ENCODE measurements around the gene AGRN.
"Not testable (repeated sequence)": the region's sequence is repeated elsewhere in the genome, so short reads cannot be mapped to it uniquely, and the experiment has no call there.

Gene AGRN

GRCh38 chr1:982765-983436 is 37.0 kb upstream of the AGRN start:
- no peak overlapping the region for H3K4me3 ChIP-seq (ENCODE audit: low read length)
- no peak for DNase-seq (ENCODE audit: low read depth)
- no peak for TF ChIP-seq CTCF (conservative IDR thresholded peaks at IDR 0.05; ENCODE audit: low read depth, low read length)

GRCh38 chr1:983798-984475 is 36.0 kb upstream of the AGRN start:
- peak; percentile 75 for TF ChIP-seq CTCF (conservative IDR thresholded peaks at IDR 0.05; ENCODE audit: low read depth, low read length)
- DNase-seq (ENCODE audit: low read depth) = no peak
- no peak overlapping the region for H3K4me3 ChIP-seq (ENCODE audit: low read length)

- no peak for DNase-seq (ENCODE audit: low read depth)
- no peak overlapping the region for H3K4me3 ChIP-seq (ENCODE audit: low read length)
Observed at GRCh38 chr1:984476-984814, 35.5 kb upstream of the AGRN start.

GRCh38 chr1:985126-985525 is 34.8 kb upstream of the AGRN start:
- H3K4me3 ChIP-seq (ENCODE audit: low read length) = no peak overlapping the region
- TF ChIP-seq CTCF (conservative IDR thresholded peaks at IDR 0.05; ENCODE audit: low read depth, low read length) = no peak

More at GRCh38 chr1:984476-984814, 35.5 kb upstream of the AGRN start:
- TF ChIP-seq CTCF (conservative IDR thresholded peaks at IDR 0.05; ENCODE audit: low read depth, low read length) = no peak

GRCh38 chr1:988061-988460 is 31.9 kb upstream of the AGRN start:
- not testable (repeated sequence) for H3K4me3 ChIP-seq (ENCODE audit: low read length); DNase-seq (ENCODE audit: low read depth)

More at GRCh38 chr1:985126-985525, 34.8 kb upstream of the AGRN start:
- DNase-seq (ENCODE audit: low read depth) = no peak

GRCh38 chr1:991275-991674 is 28.6 kb upstream of the AGRN start:
- not testable (repeated sequence) for H3K4me3 ChIP-seq (ENCODE audit: low read length); DNase-seq (ENCODE audit: low read depth)

GRCh38 chr1:991895-992294 is 28.0 kb upstream of the AGRN start:
- no peak for TF ChIP-seq CTCF (conservative IDR thresholded peaks at IDR 0.05; ENCODE audit: low read depth, low read length)
- no peak for DNase-seq (ENCODE audit: low read depth)
- H3K4me3 ChIP-seq (ENCODE audit: low read length) = no peak overlapping the region

- H3K4me3 ChIP-seq (ENCODE audit: low read length) = no peak overlapping the region
- TF ChIP-seq CTCF (conservative IDR thresholded peaks at IDR 0.05; ENCODE audit: low read depth, low read length) = no peak
- no peak for DNase-seq (ENCODE audit: low read depth)
Observed at GRCh38 chr1:992362-992761, 27.6 kb upstream of the AGRN start.

All from retinal pigment epithelial cell (primary cell).